Endothelial cell (in vitro differentiated cells): ENCODE data around the gene HDGF. TPM values are rescaled to one million over a fixed set of nuclear protein-coding genes. Genes with fewer than 3 reads are reported as not detected.

Source experiments
- DNase-seq: peaks from one replicate; pipeline ENCODE4 v3.0.0; 2021; ENCODE audit warnings: low spot score
- H3K27ac Mint-ChIP-seq: one replicate; pipeline ENCODE4 v1.8.0; 2021; ENCODE audit warnings: mixed read lengths, inconsistent platforms; ENCODE audit not compliant: unreplicated experiment
- H3K27me3 Mint-ChIP-seq: one replicate; pipeline ENCODE4 v1.8.0; 2021; ENCODE audit warnings: mild to moderate bottlenecking, moderate library complexity, mixed read lengths, inconsistent platforms; ENCODE audit not compliant: unreplicated experiment
- H3K36me3 Mint-ChIP-seq: one replicate; pipeline ENCODE4 v1.8.0; 2021; ENCODE audit warnings: mild to moderate bottlenecking, low read depth, mixed read lengths, inconsistent platforms; ENCODE audit not compliant: unreplicated experiment
- H3K4me1 Mint-ChIP-seq: one replicate; pipeline ENCODE4 v1.8.0; 2021; ENCODE audit warnings: mild to moderate bottlenecking, mixed read lengths, inconsistent platforms; ENCODE audit not compliant: unreplicated experiment
- H3K4me3 Mint-ChIP-seq: one replicate; pipeline ENCODE4 v1.8.0; 2021; ENCODE audit warnings: mild to moderate bottlenecking, mixed read lengths, inconsistent platforms; ENCODE audit not compliant: unreplicated experiment
- H3K9me3 Mint-ChIP-seq: one replicate; pipeline ENCODE4 v1.8.0; 2021; ENCODE audit warnings: mixed read lengths, inconsistent platforms; ENCODE audit not compliant: unreplicated experiment
- CTCF ChIP-seq: fragments of 200-600 bp; sonication (generic); IDR thresholded peaks from one replicate; pipeline ENCODE4 v1.5.0; 2021; ENCODE audit warnings: antibody characterized with exemption; ENCODE audit not compliant: unreplicated experiment
- total RNA-seq: library from RNA; stranded (reverse); fragmentation: NEBNext Ultra II Directional; extraction: Animal tissue kit (Norgen Biotek cat#: 25700); gene quantifications from one replicate; pipeline ENCODE4 v1.2.1, GENCODE V29; 2021; ENCODE audit not compliant: unreplicated experiment

The HDGF gene
- total RNA-seq, 1 donor from 2014 or later = 175 TPM

- Mint-ChIP-seq H3K27ac (peak overlapping the region; percentile 68), H3K4me3 (no peak overlapping the region), H3K27me3 (peaks cover 3% of the 10 kb centered on the region)
Observed at GRCh38 chr1:156781585-156782186, 30.2 kb upstream of the HDGF start.

GRCh38 chr1:156777573-156777972 is 26.1 kb upstream of the HDGF start:
- Mint-ChIP-seq H3K4me1 (peaks cover 33% of the 10 kb centered on the region), H3K27me3 (peaks cover 2% of the 10 kb centered on the region), H3K4me3 (no peak overlapping the region), H3K9me3 (no peaks in the 10 kb centered on the region), H3K36me3 (peaks cover 15% of the 10 kb centered on the region), H3K27ac (peak overlapping the region; percentile 43)
- no peak for DNase-seq
- no peak for TF ChIP-seq CTCF

More at GRCh38 chr1:156781585-156782186, 30.2 kb upstream of the HDGF start:
- Mint-ChIP-seq H3K36me3 (peaks cover 30% of the 10 kb centered on the region), H3K9me3 (no peaks in the 10 kb centered on the region), H3K4me1 (peaks cover 48% of the 10 kb centered on the region)
- TF ChIP-seq CTCF = no peak
- no peak for DNase-seq

GRCh38 chr1:156776942-156777341 is 25.5 kb upstream of the HDGF start:
- H3K27me3 Mint-ChIP-seq = peaks cover 2% of the 10 kb centered on the region
- TF ChIP-seq CTCF = no peak

GRCh38 chr1:156775799-156776198 is 24.3 kb upstream of the HDGF start:
- no peak for TF ChIP-seq CTCF
- DNase-seq = no peak
- no peaks in the 10 kb centered on the region for H3K9me3 Mint-ChIP-seq
- H3K36me3 Mint-ChIP-seq = peaks cover 8% of the 10 kb centered on the region
- H3K27me3 Mint-ChIP-seq = peaks cover 1% of the 10 kb centered on the region
- H3K4me3 Mint-ChIP-seq = no peak overlapping the region
- H3K4me1 Mint-ChIP-seq = peaks cover 26% of the 10 kb centered on the region
- H3K27ac Mint-ChIP-seq = peak overlapping the region; percentile 65

More at GRCh38 chr1:156776942-156777341, 25.5 kb upstream of the HDGF start:
- Mint-ChIP-seq H3K4me1 (peaks cover 29% of the 10 kb centered on the region), H3K27ac (no peak overlapping the region), H3K9me3 (no peaks in the 10 kb centered on the region), H3K4me3 (no peak overlapping the region), H3K36me3 (peaks cover 9% of the 10 kb centered on the region)
- DNase-seq = no peak

GRCh38 chr1:156773607-156774006 is 22.1 kb upstream of the HDGF start:
- peak; percentile 19 for TF ChIP-seq CTCF
- Mint-ChIP-seq H3K36me3 (peaks cover 11% of the 10 kb centered on the region), H3K4me3 (no peak overlapping the region), H3K9me3 (no peaks in the 10 kb centered on the region), H3K27me3 (peaks cover 1% of the 10 kb centered on the region), H3K4me1 (peaks cover 37% of the 10 kb centered on the region), H3K27ac (peak overlapping the region; percentile 14)
- DNase-seq = no peak
